ENCODE results near the gene CCL16. TPM values are rescaled to one million over a fixed set of nuclear protein-coding genes. Genes with fewer than 3 reads are reported as not detected.

CCL16 gene
- polyA plus RNA-seq, 1 donor (not counting 4 experiments of a cell fraction or from before 2014, with no cell fraction given): not detected

DNA sequence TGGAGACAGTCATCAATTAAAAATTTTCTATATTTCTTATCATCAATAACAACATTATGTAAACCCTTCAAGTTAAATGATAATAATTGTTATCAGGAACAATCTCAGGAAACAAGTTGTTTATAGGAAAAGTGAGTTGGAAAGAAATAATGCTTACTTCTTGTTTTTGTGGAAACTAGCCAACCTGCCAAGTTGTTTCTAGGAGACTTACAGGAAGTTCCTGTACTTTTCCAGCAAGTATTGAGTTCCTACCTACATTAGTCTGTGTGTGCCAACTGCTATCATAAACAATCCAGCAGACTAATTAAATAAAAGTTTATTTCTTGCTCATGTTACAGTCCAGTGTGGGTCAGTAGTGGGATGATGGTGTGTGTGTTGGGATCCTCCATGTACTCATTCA, 6.9 kb upstream of the CCL16 start:
- Histone ChIP-seq H3K4me3 (ENCODE audit: control insufficient read depth in 2 of 3, extremely low read depth in 1 of 3, insufficient read depth in 2 of 3, low read depth in 1 of 3, low read length in 3 of 3) (no peak overlapping the region), H3K27me3 (ENCODE audit: control insufficient read depth, extremely low read depth, insufficient read depth, low read length) (peaks cover 6% of the 10 kb centered on the region), H3K79me2 (ENCODE audit: control insufficient read depth, insufficient read depth, low read length) (no peaks in the 10 kb centered on the region), H3K4me1 (ENCODE audit: control insufficient read depth, extremely low read depth, insufficient read depth, low read length) (no peaks in the 10 kb centered on the region), H3K27ac (ENCODE audit: control insufficient read depth, insufficient read depth, low read length) (no peak overlapping the region), H3K9ac (ENCODE audit: control insufficient read depth, extremely low read depth, insufficient read depth, low read length) (no peak overlapping the region), H3K4me2 (ENCODE audit: control insufficient read depth, extremely low read depth, insufficient read depth, low read depth, low read length) (no peak overlapping the region), H4K20me1 (ENCODE audit: control insufficient read depth, extremely low read depth, insufficient read depth, low read length) (no peaks in the 10 kb centered on the region), H3K36me3 (ENCODE audit: control insufficient read depth in 2 of 2, extremely low read depth in 1 of 2, insufficient read depth in 2 of 2, low read length in 2 of 2) (no peaks in the 10 kb centered on the region), H2AFZ (ENCODE audit: control insufficient read depth, low read length) (no peak overlapping the region), H3K9me3 (ENCODE audit: control insufficient read depth, low read depth, low read length) (no peaks in the 10 kb centered on the region), H3K9me1 (ENCODE audit: control insufficient read depth, extremely low read depth, insufficient read depth, low read length) (no peaks in the 10 kb centered on the region)
- dilution Hi-C loops (cut with MboI; ENCODE audit: extremely low pct_ligation_motif_present, low sequenced_read_pairs): loop anchor here (25.0 kb wide), 1 partner anchor 149 kb away; no protein-coding TSS in a partner anchor
- TF ChIP-seq EZH2 (IDR thresholded peaks at IDR 0.05; ENCODE audit: low read length): no peak
- FAIRE-seq (no peak), DNase-seq (ENCODE audit: low read depth, low spot score) (no peak)

DNA sequence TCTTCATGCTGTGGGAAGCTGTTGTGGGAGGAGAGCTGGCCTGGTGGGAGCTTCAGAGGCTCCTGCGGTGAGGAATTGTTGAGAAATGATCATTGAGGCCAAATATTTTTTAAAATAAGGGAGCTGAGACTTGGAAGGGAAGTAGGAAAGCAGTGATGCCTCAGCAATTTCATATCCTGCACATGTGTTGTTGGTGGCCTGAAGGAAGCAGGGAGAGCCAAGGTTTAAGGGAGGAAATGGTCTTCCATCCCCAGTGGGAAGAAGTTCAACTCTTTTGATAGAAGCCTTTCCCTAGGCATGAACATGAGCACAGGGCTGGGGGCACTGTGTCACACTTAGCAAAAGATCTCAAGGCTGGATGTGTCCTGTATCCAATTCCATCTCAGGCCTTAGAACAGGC, 5.3 kb upstream of the CCL16 start, which contains the start of gene CCL14:
CCL14 (minus strand) TSS at position 87 of the 400 bp plus-strand sequence; CDS start at position 7, 80 bp downstream.
- no peaks in the 10 kb centered on the region for H3K9me3 ChIP-seq (ENCODE audit: control insufficient read depth, low read depth, low read length)
- FAIRE-seq: no peak
- H3K9ac ChIP-seq (ENCODE audit: control insufficient read depth, extremely low read depth, insufficient read depth, low read length): no peak within 1 kb of the TSS
- TF ChIP-seq, protein P1, sequence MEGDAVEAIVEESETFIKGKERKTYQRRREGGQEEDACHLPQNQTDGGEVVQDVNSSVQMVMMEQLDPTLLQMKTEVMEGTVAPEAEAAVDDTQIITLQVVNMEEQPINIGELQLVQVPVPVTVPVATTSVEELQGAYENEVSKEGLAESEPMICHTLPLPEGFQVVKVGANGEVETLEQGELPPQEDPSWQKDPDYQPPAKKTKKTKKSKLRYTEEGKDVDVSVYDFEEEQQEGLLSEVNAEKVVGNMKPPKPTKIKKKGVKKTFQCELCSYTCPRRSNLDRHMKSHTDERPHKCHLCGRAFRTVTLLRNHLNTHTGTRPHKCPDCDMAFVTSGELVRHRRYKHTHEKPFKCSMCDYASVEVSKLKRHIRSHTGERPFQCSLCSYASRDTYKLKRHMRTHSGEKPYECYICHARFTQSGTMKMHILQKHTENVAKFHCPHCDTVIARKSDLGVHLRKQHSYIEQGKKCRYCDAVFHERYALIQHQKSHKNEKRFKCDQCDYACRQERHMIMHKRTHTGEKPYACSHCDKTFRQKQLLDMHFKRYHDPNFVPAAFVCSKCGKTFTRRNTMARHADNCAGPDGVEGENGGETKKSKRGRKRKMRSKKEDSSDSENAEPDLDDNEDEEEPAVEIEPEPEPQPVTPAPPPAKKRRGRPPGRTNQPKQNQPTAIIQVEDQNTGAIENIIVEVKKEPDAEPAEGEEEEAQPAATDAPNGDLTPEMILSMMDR (optimal IDR thresholded peaks at IDR 0.05 in 1 of 3, IDR thresholded peaks at IDR 0.05 in 1 of 3, conservative IDR thresholded peaks at IDR 0.05 in 1 of 3; ENCODE audit: extremely low read depth in 1 of 3, insufficient read depth in 2 of 3, low read length in 3 of 3): no peak
- TF ChIP-seq EZH2 (IDR thresholded peaks at IDR 0.05; ENCODE audit: low read length): no peak
- dilution Hi-C loops (cut with MboI; ENCODE audit: extremely low pct_ligation_motif_present, low sequenced_read_pairs): loop anchor here (25.0 kb wide), 1 partner anchor 151 kb away; no protein-coding TSS in a partner anchor
- H3K27me3 ChIP-seq (ENCODE audit: control insufficient read depth, extremely low read depth, insufficient read depth, low read length): peaks cover 9% of the 10 kb centered on the region
- H3K4me2 ChIP-seq (ENCODE audit: control insufficient read depth, extremely low read depth, insufficient read depth, low read depth, low read length): no peak within 1 kb of the TSS
- H4K20me1 ChIP-seq (ENCODE audit: control insufficient read depth, extremely low read depth, insufficient read depth, low read length): no peaks in the 10 kb centered on the region
- no peaks in the 10 kb centered on the region for H3K9me1 ChIP-seq (ENCODE audit: control insufficient read depth, extremely low read depth, insufficient read depth, low read length)
- no peaks in the 10 kb centered on the region for H3K36me3 ChIP-seq (ENCODE audit: control insufficient read depth in 2 of 2, extremely low read depth in 1 of 2, insufficient read depth in 2 of 2, low read length in 2 of 2)
- H3K4me1 ChIP-seq (ENCODE audit: control insufficient read depth, extremely low read depth, insufficient read depth, low read length): no peaks in the 10 kb centered on the region
- H2AFZ ChIP-seq (ENCODE audit: control insufficient read depth, low read length): no peak within 1 kb of the TSS
- no peaks in the 10 kb centered on the region for H3K79me2 ChIP-seq (ENCODE audit: control insufficient read depth, insufficient read depth, low read length)
- no peak for DNase-seq (ENCODE audit: low read depth, low spot score)
- no peak within 1 kb of the TSS for H3K27ac ChIP-seq (ENCODE audit: control insufficient read depth, insufficient read depth, low read length)
- no peak within 1 kb of the TSS for H3K4me3 ChIP-seq (ENCODE audit: control insufficient read depth in 2 of 3, extremely low read depth in 1 of 3, insufficient read depth in 2 of 3, low read depth in 1 of 3, low read length in 3 of 3)

DNA sequence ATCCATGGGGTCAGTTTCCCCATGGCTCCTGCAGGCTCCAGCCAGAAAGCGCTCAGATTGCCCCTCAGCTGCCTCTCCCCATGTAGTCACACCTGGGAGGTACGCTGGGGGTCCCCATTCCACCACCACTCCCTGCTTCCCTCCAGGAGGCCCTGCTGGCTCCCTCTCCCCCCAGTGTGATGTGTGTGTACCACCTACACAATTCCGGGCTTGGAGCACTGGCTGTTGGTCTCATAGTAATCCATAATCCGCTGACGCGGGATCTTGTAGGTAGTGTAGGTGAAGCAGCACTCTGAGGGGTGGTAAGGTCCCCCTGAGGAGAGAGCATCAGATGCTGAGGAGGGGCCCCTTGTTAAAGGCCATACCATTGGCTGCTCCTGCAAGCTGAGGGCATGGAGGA, 2.8 kb upstream of the CCL16 start:
- H3K27ac ChIP-seq (ENCODE audit: control insufficient read depth, insufficient read depth, low read length): no peak overlapping the region
- H3K36me3 ChIP-seq (ENCODE audit: control insufficient read depth in 2 of 2, extremely low read depth in 1 of 2, insufficient read depth in 2 of 2, low read length in 2 of 2): no peaks in the 10 kb centered on the region
- H3K9me1 ChIP-seq (ENCODE audit: control insufficient read depth, extremely low read depth, insufficient read depth, low read length): no peaks in the 10 kb centered on the region
- H3K9me3 ChIP-seq (ENCODE audit: control insufficient read depth, low read depth, low read length): no peaks in the 10 kb centered on the region
- no peaks in the 10 kb centered on the region for H3K79me2 ChIP-seq (ENCODE audit: control insufficient read depth, insufficient read depth, low read length)
- H3K27me3 ChIP-seq (ENCODE audit: control insufficient read depth, extremely low read depth, insufficient read depth, low read length): peaks cover 9% of the 10 kb centered on the region
- H2AFZ ChIP-seq (ENCODE audit: control insufficient read depth, low read length): no peak overlapping the region
- no peaks in the 10 kb centered on the region for H3K4me1 ChIP-seq (ENCODE audit: control insufficient read depth, extremely low read depth, insufficient read depth, low read length)
- no peak overlapping the region for H3K4me2 ChIP-seq (ENCODE audit: control insufficient read depth, extremely low read depth, insufficient read depth, low read depth, low read length)
- DNase-seq (ENCODE audit: low read depth, low spot score) (no peak), FAIRE-seq (no peak)
- H3K9ac ChIP-seq (ENCODE audit: control insufficient read depth, extremely low read depth, insufficient read depth, low read length): no peak overlapping the region
- TF ChIP-seq, protein P1 (optimal IDR thresholded peaks at IDR 0.05 in 1 of 3, IDR thresholded peaks at IDR 0.05 in 1 of 3, conservative IDR thresholded peaks at IDR 0.05 in 1 of 3; ENCODE audit: extremely low read depth in 1 of 3, insufficient read depth in 2 of 3, low read length in 3 of 3): no peak
- TF ChIP-seq EZH2 (IDR thresholded peaks at IDR 0.05; ENCODE audit: low read length): no peak
- H4K20me1 ChIP-seq (ENCODE audit: control insufficient read depth, extremely low read depth, insufficient read depth, low read length): no peaks in the 10 kb centered on the region
- dilution Hi-C loops (cut with MboI; ENCODE audit: extremely low pct_ligation_motif_present, low sequenced_read_pairs): loop anchor here (25.0 kb wide), 1 partner anchor 153 kb away; no protein-coding TSS in a partner anchor
- H3K4me3 ChIP-seq (ENCODE audit: control insufficient read depth in 2 of 3, extremely low read depth in 1 of 3, insufficient read depth in 2 of 3, low read depth in 1 of 3, low read length in 3 of 3): no peak overlapping the region

All from keratinocyte (primary cell).